ENCODE data around the gene PPFIA2.

The PPFIA2 gene

DNA sequence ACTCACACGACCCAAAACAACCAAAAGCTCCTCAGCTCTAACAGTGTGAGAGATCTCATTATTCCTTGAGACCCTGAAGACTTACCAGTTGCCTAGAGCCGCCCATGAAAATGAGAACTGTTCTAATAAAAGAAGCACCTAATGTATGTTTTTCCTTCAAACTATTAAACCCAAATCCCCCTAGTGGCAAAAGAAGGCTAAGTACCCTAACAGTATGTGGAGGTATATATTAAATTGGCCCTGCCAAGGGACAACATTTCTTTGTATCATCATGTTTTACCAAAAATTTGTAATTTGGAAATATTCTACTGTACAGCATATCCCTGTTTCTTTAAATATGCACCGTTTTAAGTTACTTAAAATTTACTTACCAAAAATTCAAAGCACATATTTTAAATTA, 38.0 kb upstream of the PPFIA2 start:
- no peak overlapping the region for H3K4me3 ChIP-seq (ENCODE audit: low read length, poor library complexity, severe bottlenecking)

DNA sequence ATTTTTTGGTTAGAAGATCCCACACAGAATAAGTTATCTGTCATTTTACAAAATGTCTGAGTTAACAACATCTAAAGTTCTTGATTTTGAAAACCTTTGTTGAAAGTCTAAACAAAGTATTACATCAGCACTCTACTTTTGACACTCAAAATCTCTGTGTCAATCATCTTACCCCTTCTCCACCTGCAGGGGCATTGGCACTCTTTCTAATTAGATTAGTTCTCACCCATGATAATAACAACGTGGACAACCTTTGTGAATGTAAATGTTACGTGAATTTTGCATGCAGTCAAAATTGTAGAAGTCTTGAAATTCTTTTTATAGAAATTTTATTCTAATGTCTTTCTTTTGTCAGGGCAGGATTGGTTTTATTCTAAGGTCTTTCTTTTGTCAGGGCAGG, 33.5 kb upstream of the PPFIA2 start:
- Histone ChIP-seq H3K9me3 (ENCODE audit: insufficient read depth, low read depth, low read length) (no peaks in the 10 kb centered on the region), H4K20me1 (ENCODE audit: insufficient read depth, low read length, poor library complexity, severe bottlenecking) (no peaks in the 10 kb centered on the region), H3K27me3 (ENCODE audit: insufficient read depth, low read length, poor library complexity, severe bottlenecking) (no peaks in the 10 kb centered on the region), H3F3A (ENCODE audit: low read depth) (no peaks in the 10 kb centered on the region), H3K4me3 (ENCODE audit: low read length, poor library complexity, severe bottlenecking) (no peak overlapping the region), H3K4me1 (ENCODE audit: insufficient read depth, low read length, poor library complexity, severe bottlenecking) (no peaks in the 10 kb centered on the region), H3K9ac (ENCODE audit: low read depth, low read length, poor library complexity, severe bottlenecking) (no peak overlapping the region), H3K36me3 (ENCODE audit: insufficient read depth, low read length) (no peaks in the 10 kb centered on the region), H3K9me2 (replicated peaks; ENCODE audit: low read depth, low read length) (no peaks in the 10 kb centered on the region), H3K79me2 (ENCODE audit: insufficient read depth, low read length) (no peaks in the 10 kb centered on the region), H3K4me2 (ENCODE audit: low read depth, low read length, poor library complexity, severe bottlenecking) (no peak overlapping the region), H2AFZ (ENCODE audit: low read length) (no peak overlapping the region)
- no peak for TF ChIP-seq CTCF (conservative IDR thresholded peaks at IDR 0.05; ENCODE audit: low read length)
- TF ChIP-seq EZH2phosphoT487 (IDR thresholded peaks at IDR 0.05; ENCODE audit: borderline replicate concordance) = no peak

More for the DNA sequence above, 38.0 kb upstream of the PPFIA2 start:
- Histone ChIP-seq H3K9me3 (ENCODE audit: insufficient read depth, low read depth, low read length) (no peaks in the 10 kb centered on the region), H3K4me1 (ENCODE audit: insufficient read depth, low read length, poor library complexity, severe bottlenecking) (no peaks in the 10 kb centered on the region), H3F3A (ENCODE audit: low read depth) (no peaks in the 10 kb centered on the region), H2AFZ (ENCODE audit: low read length) (no peak overlapping the region), H4K20me1 (ENCODE audit: insufficient read depth, low read length, poor library complexity, severe bottlenecking) (no peaks in the 10 kb centered on the region), H3K9me2 (replicated peaks; ENCODE audit: low read depth, low read length) (no peaks in the 10 kb centered on the region), H3K79me2 (ENCODE audit: insufficient read depth, low read length) (no peaks in the 10 kb centered on the region), H3K9ac (ENCODE audit: low read depth, low read length, poor library complexity, severe bottlenecking) (no peak overlapping the region), H3K36me3 (ENCODE audit: insufficient read depth, low read length) (no peaks in the 10 kb centered on the region), H3K4me2 (ENCODE audit: low read depth, low read length, poor library complexity, severe bottlenecking) (no peak overlapping the region), H3K27me3 (ENCODE audit: insufficient read depth, low read length, poor library complexity, severe bottlenecking) (no peaks in the 10 kb centered on the region)
- TF ChIP-seq EZH2phosphoT487 (IDR thresholded peaks at IDR 0.05; ENCODE audit: borderline replicate concordance) = no peak
- TF ChIP-seq CTCF (conservative IDR thresholded peaks at IDR 0.05; ENCODE audit: low read length) = peak; percentile 57

GRCh38 chr12:81779216-81779615, 20.1 kb upstream of the PPFIA2 start:
- Histone ChIP-seq H3K4me1 (ENCODE audit: insufficient read depth, low read length, poor library complexity, severe bottlenecking) (no peaks in the 10 kb centered on the region), H3K27me3 (ENCODE audit: insufficient read depth, low read length, poor library complexity, severe bottlenecking) (no peaks in the 10 kb centered on the region), H3F3A (ENCODE audit: low read depth) (no peaks in the 10 kb centered on the region), H3K4me3 (ENCODE audit: low read length, poor library complexity, severe bottlenecking) (no peak overlapping the region), H3K9me3 (ENCODE audit: insufficient read depth, low read depth, low read length) (no peaks in the 10 kb centered on the region), H2AFZ (ENCODE audit: low read length) (no peak overlapping the region), H3K4me2 (ENCODE audit: low read depth, low read length, poor library complexity, severe bottlenecking) (no peak overlapping the region), H3K9ac (ENCODE audit: low read depth, low read length, poor library complexity, severe bottlenecking) (no peak overlapping the region), H3K9me2 (replicated peaks; ENCODE audit: low read depth, low read length) (no peaks in the 10 kb centered on the region), H3K36me3 (ENCODE audit: insufficient read depth, low read length) (no peaks in the 10 kb centered on the region), H4K20me1 (ENCODE audit: insufficient read depth, low read length, poor library complexity, severe bottlenecking) (no peaks in the 10 kb centered on the region), H3K79me2 (ENCODE audit: insufficient read depth, low read length) (no peaks in the 10 kb centered on the region)
- no peak for TF ChIP-seq CTCF (conservative IDR thresholded peaks at IDR 0.05; ENCODE audit: low read length)
- TF ChIP-seq EZH2phosphoT487 (IDR thresholded peaks at IDR 0.05; ENCODE audit: borderline replicate concordance) = no peak

All from Loucy (cell line).